UCSD-AML1 (cell line): ENCODE measurements around the gene SAMM50.

Source experiments
- DNase-seq: peaks from one replicate; lab custom pipeline; 2025; ENCODE audit not compliant: unreplicated experiment; lab: John Stamatoyannopoulos, UW

SAMM50 gene

GRCh38 chr22:44026630-44027511 is 71.6 kb downstream of the SAMM50 start:
- DNase-seq, result peak; percentile 88

DNA sequence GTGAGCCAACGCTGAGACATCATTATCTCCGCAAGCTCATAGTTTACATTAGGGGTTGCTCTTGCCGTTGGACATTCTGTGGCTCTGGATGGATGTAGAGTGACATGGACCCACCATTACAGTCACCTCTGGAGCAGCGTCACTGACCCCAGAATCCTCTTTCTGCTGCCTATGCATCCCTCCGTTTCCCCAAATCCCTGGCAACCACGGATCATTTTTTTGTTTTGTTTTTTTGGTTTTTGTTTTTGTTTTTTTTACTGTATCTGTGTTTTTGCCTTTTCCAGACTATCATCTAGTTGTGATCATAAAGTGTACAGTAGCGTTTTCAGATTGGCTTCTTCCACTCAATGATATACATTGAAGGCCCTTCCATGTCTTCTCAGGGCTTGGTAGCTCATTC is 72.8 kb downstream of the SAMM50 start:
- DNase-seq, result no peak

DNA sequence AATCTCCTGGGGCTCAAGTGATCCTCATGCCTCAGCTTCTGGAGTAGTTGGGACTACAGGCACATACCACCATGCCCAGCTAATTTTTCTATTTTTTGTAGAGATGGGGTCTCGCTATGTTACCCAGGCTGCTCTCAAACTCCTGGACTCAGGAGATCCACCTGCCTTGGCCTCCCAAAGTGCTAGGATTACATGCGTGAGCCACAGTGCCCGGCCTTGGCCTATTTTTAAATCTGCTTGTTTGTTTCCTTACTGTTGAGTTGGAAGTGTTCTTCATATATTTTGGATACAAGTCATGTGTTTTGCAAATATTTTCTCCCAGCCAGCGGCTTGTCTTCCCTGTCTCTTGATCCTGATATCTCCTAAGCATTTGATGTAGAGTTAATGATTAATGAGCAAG is 73.8 kb downstream of the SAMM50 start:
- no peak for DNase-seq

GRCh38 chr22:44030051-44030701 is 74.9 kb downstream of the SAMM50 start:
- DNase-seq, result no peak

GRCh38 chr22:44030702-44031082 is 75.5 kb downstream of the SAMM50 start:
- DNase-seq, result peak; percentile 72

- no peak for DNase-seq
These were observed 76.1 kb downstream of the SAMM50 start for GRCh38 chr22:44031158-44031952.

DNA sequence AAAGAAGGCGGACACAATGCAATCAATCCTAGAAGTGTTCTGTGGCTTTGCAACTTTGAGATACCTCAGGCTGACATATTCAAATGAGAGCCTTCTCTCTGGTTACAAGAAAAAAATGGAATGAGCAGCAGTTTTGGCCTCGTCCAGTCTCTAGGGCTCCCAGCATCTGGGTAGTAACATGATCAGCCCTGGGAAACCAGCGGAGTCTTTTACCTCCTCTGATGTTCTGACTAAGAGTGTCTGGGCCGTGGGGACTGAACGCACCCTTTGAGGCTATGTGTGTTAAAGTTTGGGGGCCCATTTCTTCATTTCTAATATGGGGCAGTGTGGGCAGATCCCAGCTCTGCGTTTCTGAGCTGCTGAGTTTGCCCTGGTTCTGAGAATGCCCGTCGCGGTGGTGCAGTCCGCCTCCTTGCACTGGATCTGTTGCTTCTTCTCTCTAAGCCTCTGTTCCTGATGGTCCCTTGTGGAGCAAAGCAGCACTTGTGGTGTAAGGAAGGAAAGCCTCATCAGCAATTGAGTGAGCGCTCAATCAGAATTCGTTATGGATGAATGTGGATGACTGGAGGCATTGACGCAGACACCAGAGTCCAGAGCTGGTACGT is 77.0 kb downstream of the SAMM50 start:
- DNase-seq, result no peak

- DNase-seq, result no peak
These were observed 78.0 kb downstream of the SAMM50 start for GRCh38 chr22:44033287-44033686.

- no peak for DNase-seq
These were observed 78.5 kb downstream of the SAMM50 start for GRCh38 chr22:44033694-44034093.

GRCh38 chr22:44037519-44038375 is 82.5 kb downstream of the SAMM50 start:
- no peak for DNase-seq

DNA sequence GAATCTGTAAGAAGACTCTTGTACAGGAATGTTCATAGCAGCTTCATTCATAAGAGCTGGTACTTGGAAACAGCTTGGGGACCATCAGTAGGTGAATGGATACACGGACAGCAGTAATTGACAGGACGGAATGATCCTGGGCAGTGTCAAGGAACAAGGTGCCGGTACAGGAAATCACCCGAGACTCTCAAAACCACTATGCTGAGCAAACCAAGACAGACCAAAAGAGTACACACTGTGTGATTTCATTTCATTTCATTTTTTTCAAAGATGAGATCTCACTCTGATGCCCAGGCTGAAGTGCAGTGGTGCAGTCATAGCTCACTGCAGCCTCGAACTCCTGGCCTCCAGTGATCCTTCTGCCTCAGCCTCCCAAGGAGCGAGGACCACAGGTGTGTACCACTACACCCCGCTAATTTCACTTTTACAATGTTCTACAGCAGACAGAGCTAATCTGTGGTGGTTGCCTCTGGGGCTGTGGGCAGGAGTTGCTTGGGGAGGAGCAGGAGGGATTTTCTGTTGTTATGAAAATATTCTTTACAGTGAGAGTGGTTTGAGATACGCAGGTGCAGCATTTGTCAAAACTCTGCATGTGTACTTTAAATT is 84.4 kb downstream of the SAMM50 start:
- no peak for DNase-seq

DNA sequence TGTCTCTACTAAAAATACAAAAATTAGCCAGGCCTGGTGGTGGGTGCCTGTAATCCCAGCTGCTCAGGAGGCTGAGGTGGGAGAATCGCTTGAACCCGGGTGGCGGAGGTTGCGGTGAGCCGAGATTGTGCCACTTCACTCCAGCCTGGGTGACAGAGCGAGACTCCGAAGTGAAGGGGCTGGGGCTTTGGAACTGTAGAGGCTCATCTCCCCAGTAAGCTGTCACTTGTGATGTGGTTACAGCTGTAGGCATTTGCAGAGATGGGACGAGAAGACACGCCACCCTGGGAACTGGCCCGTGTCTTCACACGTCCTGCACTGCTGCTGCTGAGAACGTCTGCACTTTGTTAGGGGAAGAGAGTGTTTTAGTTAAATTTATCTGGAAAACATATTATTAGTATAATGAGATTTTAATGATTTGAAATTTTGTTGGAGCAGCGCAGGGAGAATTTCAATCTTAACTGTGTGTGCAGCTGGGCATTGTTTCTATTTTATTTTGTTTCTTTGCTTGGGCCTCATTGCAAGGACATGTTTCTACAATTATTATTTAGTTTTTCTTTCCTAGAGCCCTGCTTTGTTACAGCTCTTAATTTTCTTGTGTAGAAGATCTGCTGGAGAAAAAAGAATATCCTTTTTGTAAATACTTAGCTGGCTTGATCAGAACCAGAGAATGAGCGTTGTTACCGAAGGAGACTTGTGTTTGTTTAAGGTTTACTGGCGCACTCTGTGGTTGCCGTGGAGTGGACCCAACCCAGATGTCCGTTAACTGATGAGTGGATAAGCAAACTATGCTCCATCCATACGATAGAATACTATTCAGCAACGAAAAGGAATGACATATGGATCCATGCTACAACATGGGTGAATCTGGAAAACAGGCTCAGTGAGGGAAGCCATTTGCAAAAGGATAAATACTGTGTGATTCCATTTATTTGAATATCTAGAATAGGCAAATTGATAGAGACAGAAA is 87.3 kb downstream of the SAMM50 start:
- DNase-seq, result no peak

DNA sequence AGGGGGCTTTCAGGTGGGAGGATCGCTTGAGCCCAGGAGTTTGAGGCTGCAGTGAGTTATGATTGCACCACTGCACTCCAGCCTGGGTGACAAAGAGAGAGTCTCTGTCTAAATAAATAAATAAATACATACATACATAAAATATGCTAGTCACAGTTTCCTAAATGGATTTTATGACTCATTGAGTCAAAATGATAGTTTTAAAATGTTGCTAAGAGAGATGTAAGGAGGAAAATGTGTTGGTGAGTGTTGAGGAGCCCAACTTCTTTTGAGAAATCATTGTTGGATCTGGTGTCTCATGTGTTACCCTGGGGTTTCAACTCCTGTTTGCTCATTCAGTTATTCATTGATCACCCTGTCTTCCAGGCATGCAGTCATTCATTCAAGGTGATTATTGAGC is 89.9 kb downstream of the SAMM50 start:
- no peak for DNase-seq
